GM18951 (cell line): ENCODE data around the gene PLXNA3.

ENCODE experiments used
- POLR2A ChIP-seq: IDR thresholded peaks from 4 replicates; pipeline ENCODE4 v1.6.1; 2011; ENCODE audit warnings: mild to moderate bottlenecking; ENCODE audit not compliant: insufficient read length, insufficient read depth; ENCODE audit errors: extremely low read depth
- in situ Hi-C: fragments of 300-500 bp; cut with MboI; formaldehyde crosslinking; loops from one replicate; pipeline ENCODE4 v1.12.0; 2022; ENCODE audit warnings: low sequenced_read_pairs, mixed read lengths, inconsistent platforms; ENCODE audit not compliant: unreplicated experiment

The PLXNA3 gene

DNA sequence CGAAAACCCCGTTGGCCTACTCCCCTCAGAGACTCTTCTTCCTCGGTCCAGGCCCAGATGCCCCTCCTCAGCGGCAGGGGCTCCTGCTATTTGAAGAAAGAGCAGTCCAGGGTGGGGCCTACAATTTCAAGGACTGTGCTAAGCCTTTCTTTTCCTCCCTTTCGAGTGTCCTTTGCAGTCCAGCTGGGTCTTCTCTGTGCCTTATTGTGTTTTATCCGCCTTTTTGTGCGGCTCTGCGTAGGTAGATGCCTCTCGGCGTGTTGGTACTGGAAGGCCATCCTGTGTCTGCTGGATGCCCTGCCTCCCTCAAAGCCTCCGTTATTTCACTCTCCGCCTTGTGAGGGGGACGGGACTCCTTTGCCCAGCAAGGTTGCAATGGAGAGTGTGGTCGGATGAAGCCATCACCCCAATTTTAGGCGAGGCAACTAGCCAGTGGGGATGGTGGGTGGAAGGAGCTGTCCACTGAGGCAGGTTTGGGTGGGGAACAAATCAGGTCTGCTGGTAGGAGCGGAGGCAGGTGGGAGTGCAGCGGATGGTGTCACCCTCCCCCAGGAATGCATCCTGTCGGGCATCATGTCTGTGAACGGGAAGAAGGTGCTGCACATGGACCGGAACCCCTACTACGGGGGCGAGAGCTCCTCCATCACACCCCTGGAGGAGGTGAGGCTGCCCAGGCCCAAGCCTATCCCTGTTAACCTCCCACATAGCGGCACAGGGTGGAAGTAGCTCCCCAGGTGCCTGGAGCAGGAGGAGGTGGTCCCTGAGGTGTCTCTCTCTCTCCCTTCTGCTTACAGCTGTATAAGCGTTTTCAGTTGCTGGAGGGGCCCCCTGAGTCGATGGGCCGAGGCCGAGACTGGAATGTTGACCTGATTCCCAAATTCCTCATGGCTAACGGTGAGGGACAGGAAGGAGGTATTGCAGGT is 19.8 kb upstream of the PLXNA3 start:
- no peak for TF ChIP-seq POLR2A
- in situ Hi-C loops: no loop called here

DNA sequence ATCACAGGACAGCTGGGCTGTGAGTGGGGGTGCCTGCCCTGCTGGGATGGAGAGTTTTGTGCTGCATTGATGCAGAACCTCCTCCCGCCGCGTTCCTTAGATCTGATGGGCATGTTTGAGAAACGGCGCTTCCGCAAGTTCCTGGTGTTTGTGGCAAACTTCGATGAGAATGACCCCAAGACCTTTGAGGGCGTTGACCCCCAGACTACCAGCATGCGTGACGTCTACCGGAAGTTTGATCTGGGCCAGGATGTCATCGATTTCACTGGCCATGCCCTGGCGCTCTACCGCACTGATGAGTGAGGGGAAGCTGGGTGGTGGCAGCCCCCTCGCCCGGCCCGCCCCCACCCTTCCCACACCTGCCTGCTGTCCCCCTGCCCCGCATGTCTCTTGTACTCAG is 18.2 kb upstream of the PLXNA3 start:
- in situ Hi-C loops: no loop called here
- TF ChIP-seq POLR2A: no peak

- no peak for TF ChIP-seq POLR2A
- in situ Hi-C loops: no loop called here
These were observed 17.3 kb upstream of the PLXNA3 start for GRCh38 chrX:154440623-154441357.

- TF ChIP-seq POLR2A: no peak
- in situ Hi-C loops: no loop called here
These were observed 16.5 kb upstream of the PLXNA3 start for GRCh38 chrX:154441564-154441963.

DNA sequence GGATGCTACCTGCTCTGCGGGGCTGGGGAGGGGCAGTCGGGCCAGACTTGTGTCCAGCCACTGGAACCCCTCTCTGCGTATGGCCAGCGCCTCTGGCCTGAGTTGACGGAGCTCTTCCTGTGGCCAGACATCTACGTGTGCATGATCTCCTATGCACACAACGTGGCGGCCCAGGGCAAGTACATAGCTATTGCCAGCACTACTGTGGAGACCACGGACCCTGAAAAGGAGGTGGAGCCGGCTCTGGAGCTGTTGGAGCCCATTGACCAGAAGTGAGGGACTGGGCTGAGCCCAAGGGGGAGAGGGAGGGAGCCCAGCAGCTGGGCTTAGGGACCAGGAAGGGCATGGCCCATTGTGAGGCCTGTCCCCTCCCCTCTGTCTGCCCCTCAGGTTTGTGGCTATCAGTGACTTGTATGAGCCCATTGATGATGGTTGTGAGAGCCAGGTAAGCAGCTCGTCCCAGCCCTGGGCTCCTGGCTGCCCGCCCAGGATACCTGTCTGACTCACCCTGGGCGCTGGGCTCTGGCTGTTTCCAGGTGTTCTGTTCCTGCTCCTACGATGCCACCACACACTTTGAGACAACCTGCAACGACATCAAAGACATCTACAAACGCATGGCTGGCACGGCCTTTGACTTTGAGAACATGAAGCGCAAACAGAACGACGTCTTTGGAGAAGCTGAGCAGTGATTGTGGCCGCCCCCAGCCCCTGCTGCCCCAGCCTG is 15.9 kb upstream of the PLXNA3 start:
- TF ChIP-seq POLR2A: no peak
- in situ Hi-C loops: no loop called here

- TF ChIP-seq POLR2A: no peak
- in situ Hi-C loops: no loop called here
These were observed 14.6 kb upstream of the PLXNA3 start for GRCh38 chrX:154443479-154443910.

- peak; percentile 51 for TF ChIP-seq POLR2A
- in situ Hi-C loops: no loop called here
These were observed 13.9 kb upstream of the PLXNA3 start, which contains the start of gene FAM50A for GRCh38 chrX:154443992-154444754. Gene FAM50A, plus strand, starts transcription at chrX:154444141. Its CDS starts 95 bp downstream, at chrX:154444236.

GRCh38 chrX:154444755-154445246 is 13.3 kb upstream of the PLXNA3 start:
- in situ Hi-C loops: no loop called here
- no peak for TF ChIP-seq POLR2A

GRCh38 chrX:154445776-154446175 is 12.3 kb upstream of the PLXNA3 start:
- in situ Hi-C loops: no loop called here
- TF ChIP-seq POLR2A: no peak

- no peak for TF ChIP-seq POLR2A
These were observed 11.7 kb upstream of the PLXNA3 start for GRCh38 chrX:154446430-154446829.

GRCh38 chrX:154448484-154448883 is 9.6 kb upstream of the PLXNA3 start:
- in situ Hi-C loops: no loop called here
- no peak for TF ChIP-seq POLR2A

More at GRCh38 chrX:154446430-154446829, 11.7 kb upstream of the PLXNA3 start:
- in situ Hi-C loops: no loop called here

DNA sequence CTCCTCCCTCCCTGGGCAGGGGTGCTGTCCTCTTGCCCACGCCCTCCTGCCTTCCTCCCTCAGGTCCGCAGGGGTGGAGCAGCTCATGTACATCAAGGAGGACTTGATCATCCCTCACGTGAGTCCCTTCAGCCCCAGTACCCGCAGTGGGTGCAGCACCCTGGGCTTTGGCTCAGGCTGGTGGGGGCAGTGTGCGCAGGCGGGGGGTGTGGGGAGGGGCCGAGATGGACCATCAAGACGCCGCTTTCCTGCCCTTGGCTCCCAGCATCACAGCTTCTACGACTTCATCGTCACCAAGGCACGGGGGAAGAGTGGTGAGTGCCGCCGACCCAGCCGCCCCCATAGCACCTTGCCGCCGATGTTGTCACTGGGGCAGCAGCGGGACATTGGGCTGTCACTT is 8.5 kb upstream of the PLXNA3 start:
- in situ Hi-C loops: no loop called here
- no peak for TF ChIP-seq POLR2A
